HepG2 (cell line): ENCODE data around the gene PRDM7. TPM values are rescaled to one million over a fixed set of nuclear protein-coding genes. Genes with fewer than 3 reads are reported as not detected.

ENCODE experiments used
- EP300 ChIP-seq, 3 experiments: sonication (generic) in 1 of 3; formaldehyde crosslinking in 1 of 3; IDR thresholded peaks; 2 replicates each; pipeline versions ENCODE4 v1.5.1 to v1.6.1; 2011 to 2020; ENCODE audit warnings: low read depth in 2 of 3, low read length in 2 of 3, borderline replicate concordance in 1 of 3, improper control_type of control experiment in 1 of 3, mild to moderate bottlenecking in 1 of 3, missing genetic modification reagents in 1 of 3, moderate library complexity in 1 of 3
- FOXC1 ChIP-seq: sonication (generic); formaldehyde crosslinking; IDR thresholded peaks from 2 replicates; pipeline ENCODE4 v1.8.0; 2022; ENCODE audit warnings: mild to moderate bottlenecking, missing genetic modification reagents, borderline replicate concordance
- GPN1 ChIP-seq: sonication (generic); formaldehyde crosslinking; IDR thresholded peaks from 2 replicates; pipeline ENCODE4 v1.5.1; 2020; ENCODE audit warnings: missing genetic modification reagents, borderline replicate concordance
- HNF4A ChIP-seq: sonication (generic); formaldehyde crosslinking; IDR thresholded peaks from 2 replicates; pipeline ENCODE4 v1.4.0; 2020; ENCODE audit warnings: missing genetic modification reagents
- KLF11 ChIP-seq: IDR thresholded peaks from 2 replicates; pipeline ENCODE4 v1.6.1; 2016; ENCODE audit warnings: missing compliant biosample characterization
- KMT2A ChIP-seq: sonication (generic); formaldehyde crosslinking; IDR thresholded peaks from 2 replicates; pipeline ENCODE4 v1.4.0; 2020; ENCODE audit warnings: missing genetic modification reagents
- NRL ChIP-seq: sonication (generic); formaldehyde crosslinking; IDR thresholded peaks from 2 replicates; pipeline ENCODE4 v1.5.0; 2020; ENCODE audit warnings: missing genetic modification reagents, mild to moderate bottlenecking, moderate library complexity, borderline replicate concordance
- SRSF9 ChIP-seq: fragments of 200-400 bp; formaldehyde crosslinking; IDR thresholded peaks from 2 replicates; pipeline ENCODE4 v1.6.1; 2018; ENCODE audit warnings: borderline replicate concordance, mild to moderate bottlenecking, low read depth, low read length; ENCODE audit not compliant: insufficient read depth, poor library complexity, severe bottlenecking
- ZFP90 ChIP-seq: sonication (generic); formaldehyde crosslinking; IDR thresholded peaks from 2 replicates; pipeline ENCODE4 v1.8.0; 2022; ENCODE audit warnings: missing genetic modification reagents, mild to moderate bottlenecking, inconsistent platforms, borderline replicate concordance
- ZMYM4 ChIP-seq: sonication (generic); formaldehyde crosslinking; IDR thresholded peaks from 2 replicates; pipeline ENCODE4 v1.8.1; 2023; ENCODE audit warnings: mild to moderate bottlenecking, missing genetic modification reagents
- ZNF24 ChIP-seq: fragments of 450-650 bp; IDR thresholded peaks from 2 replicates; pipeline ENCODE4 v1.6.1; 2017; ENCODE audit warnings: antibody characterized with exemption, mild to moderate bottlenecking
- polyA plus RNA-seq, 8 experiments: library from polyadenylated mRNA; depleted of rRNA in 3 of 8; stranded (reverse) in 7 of 8; unstranded in 1 of 8; fragments of >200 nt; fragmentation: Illumina TruSeq in 4 of 8; extraction: Trizol in 4 of 8; gene quantifications; 2 replicates each; pipeline versions ENCODE4 v1.2.1 to v1.2.3, GENCODE V29; 2011 to 2016; ENCODE audit warnings: low read depth in 4 of 8, missing spikeins in 1 of 8, mixed read lengths in 1 of 8; ENCODE audit not compliant: insufficient read depth in 1 of 8
- total RNA-seq, 5 experiments: library from RNA; depleted of rRNA; stranded (reverse); fragments of >200 nt; fragmentation: Illumina TruSeq; extraction: Trizol; gene quantifications; 2 replicates each; pipeline ENCODE4 v1.2.3, GENCODE V29; 2016; ENCODE audit warnings: low read depth in 1 of 5
- TF ChIP-seq, protein P1 (sequence below): sonication (generic); formaldehyde crosslinking; IDR thresholded peaks from 2 replicates; pipeline ENCODE4 v1.4.0; 2020; ENCODE audit warnings: mild to moderate bottlenecking, missing genetic modification reagents
- TF ChIP-seq, protein P2 (sequence below): sonication (generic); formaldehyde crosslinking; conservative IDR thresholded peaks from 2 replicates; pipeline ENCODE4 v1.8.0; 2022; ENCODE audit warnings: low read depth, missing genetic modification reagents
- TF ChIP-seq, protein P3 (sequence below): sonication (generic); formaldehyde crosslinking; conservative IDR thresholded peaks from 2 replicates; pipeline ENCODE4 v1.4.0; 2020; ENCODE audit warnings: mild to moderate bottlenecking, missing genetic modification reagents, moderate library complexity

PRDM7 gene
- total and polyA plus RNA-seq, 2 of the 13 experiments (the other 11 are each of a cell fraction or from before 2014, with no cell fraction given) = not detected

DNA sequence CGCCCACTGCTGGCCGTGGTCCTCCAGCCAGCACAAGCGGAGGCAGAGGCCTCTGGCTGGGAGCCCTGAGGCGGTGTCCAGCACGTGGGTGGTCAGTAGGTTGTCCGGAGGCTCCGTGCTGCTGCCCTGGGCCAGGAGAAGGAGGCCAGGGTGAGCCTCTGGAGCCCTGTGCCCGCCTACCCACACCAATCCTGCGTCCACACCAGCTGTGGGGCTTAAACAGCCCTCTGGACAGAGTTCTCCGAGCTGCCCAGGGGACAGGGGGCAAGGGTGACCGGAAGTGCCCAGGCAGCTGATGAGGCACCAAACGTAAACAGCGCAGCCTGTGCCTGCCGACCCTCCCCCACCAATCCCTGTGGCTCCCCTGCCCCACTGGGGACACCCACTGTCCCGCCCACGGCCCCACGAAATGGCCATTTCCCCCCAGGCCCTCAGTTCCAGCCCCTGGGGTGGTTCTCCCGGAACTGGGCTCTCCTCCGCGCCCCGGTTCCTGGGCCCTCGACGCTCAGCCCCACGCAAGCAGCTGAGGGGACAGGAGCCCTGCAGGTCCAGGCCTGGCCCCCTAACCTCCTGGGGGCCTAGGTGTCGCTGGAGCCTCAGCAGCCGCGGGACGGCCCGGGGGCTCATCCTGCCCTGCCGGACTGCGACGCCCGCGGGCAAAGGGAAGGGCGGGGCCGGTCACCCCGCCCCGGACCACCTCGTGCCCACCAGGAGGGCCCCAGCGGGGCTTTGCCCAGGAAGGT lies 30.0 kb downstream of the PRDM7 start (continued):
- TF ChIP-seq, protein P1, sequence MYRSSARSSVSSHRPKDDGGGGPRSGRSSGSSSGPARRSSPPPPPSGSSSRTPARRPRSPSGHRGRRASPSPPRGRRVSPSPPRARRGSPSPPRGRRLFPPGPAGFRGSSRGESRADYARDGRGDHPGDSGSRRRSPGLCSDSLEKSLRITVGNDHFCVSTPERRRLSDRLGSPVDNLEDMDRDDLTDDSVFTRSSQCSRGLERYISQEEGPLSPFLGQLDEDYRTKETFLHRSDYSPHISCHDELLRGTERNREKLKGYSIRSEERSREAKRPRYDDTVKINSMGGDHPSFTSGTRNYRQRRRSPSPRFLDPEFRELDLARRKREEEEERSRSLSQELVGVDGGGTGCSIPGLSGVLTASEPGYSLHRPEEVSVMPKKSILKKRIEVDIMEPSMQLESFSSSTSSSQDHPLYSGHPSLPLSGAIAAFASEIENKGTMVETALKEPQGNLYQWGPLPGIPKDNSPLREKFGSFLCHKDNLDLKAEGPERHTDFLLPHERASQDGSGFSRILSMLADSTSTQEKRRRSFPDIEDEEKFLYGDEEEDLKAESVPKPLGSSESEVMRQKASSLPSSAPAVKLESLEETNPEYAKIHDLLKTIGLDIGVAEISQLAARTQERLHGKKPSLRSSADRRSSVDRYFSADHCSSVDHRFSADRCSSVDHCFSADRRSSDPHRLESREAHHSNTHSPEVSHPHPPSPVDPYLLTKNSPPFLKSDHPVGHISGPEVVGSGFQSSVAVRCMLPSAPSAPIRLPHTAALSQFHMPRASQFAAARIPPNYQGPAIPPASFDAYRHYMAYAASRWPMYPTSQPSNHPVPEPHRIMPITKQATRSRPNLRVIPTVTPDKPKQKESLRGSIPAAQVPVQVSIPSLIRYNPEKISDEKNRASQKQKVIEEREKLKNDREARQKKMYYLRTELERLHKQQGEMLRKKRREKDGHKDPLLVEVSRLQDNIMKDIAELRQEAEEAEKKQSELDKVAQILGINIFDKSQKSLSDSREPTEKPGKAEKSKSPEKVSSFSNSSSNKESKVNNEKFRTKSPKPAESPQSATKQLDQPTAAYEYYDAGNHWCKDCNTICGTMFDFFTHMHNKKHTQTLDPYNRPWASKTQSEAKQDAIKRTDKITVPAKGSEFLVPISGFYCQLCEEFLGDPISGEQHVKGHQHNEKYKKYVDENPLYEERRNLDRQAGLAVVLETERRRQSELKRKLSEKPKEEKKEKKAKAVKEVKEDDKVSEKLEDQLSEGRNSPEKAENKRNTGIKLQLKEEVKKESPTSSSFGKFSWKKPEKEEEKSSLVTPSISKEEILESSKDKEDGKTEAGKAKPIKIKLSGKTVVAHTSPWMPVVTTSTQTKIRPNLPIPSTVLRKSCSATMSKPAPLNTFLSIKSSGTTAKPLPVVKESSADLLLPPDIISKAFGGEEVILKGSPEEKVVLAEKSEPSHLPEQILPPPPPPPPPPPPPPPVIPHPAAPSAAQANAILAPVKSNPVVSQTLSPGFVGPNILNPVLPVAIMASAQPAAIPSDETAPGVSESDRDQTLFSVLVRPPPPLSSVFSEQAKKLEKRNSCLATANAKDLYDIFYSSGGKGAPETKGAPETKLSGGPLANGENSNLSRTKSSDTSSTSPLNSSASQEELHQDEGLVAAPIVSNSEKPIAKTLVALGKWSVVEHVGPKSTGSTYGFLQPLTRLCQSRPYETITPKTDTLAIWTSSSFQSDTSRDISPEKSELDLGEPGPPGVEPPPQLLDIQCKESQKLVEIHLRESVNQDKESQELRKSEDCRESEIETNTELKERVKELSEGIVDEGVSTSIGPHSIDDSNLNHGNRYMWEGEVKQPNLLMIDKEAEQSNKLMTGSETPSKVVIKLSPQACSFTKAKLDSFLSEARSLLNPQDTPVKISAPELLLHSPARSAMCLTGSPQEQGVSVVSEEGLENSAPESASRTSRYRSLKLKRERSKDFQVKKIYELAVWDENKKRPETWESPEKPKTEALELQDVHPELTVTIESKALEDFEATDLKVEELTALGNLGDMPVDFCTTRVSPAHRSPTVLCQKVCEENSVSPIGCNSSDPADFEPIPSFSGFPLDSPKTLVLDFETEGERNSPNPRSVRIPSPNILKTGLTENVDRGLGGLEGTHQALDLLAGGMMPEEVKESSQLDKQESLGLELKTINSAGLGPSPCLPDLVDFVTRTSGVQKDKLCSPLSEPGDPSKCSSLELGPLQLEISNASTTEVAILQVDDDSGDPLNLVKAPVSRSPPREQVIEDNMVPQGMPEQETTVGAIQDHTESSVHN = no peak
- TF ChIP-seq ZFP90 (CRISPR knock-in tag) (peak; percentile 73; the same call in 1 of the 2 replicates), ZMYM4 (CRISPR knock-in tag) (0 out of 2 replicates have a peak, but pooled peaks have one; percentile 22), KLF11 (CRISPR knock-in tag) (no peak), EP300 (IDR thresholded peaks at IDR 0.05; ENCODE audit: low read depth in 2 of 2, low read length in 2 of 2) (no peak), EP300 (CRISPR knock-in tag; IDR thresholded peaks at IDR 0.05; ENCODE audit: borderline replicate concordance) (no peak), ZNF24 (no peak), NRL (CRISPR knock-in tag) (peak; percentile 84; the same call in 1 of the 2 replicates), SRSF9 (no peak), KMT2A (CRISPR knock-in tag) (peak; percentile 71), GPN1 (CRISPR knock-in tag) (no peak), HNF4A (CRISPR knock-in tag) (no peak; the same call in none of the 2 replicates), FOXC1 (CRISPR knock-in tag) (peak; percentile 63; the same call in 1 of the 2 replicates)
- TF ChIP-seq, protein P2, sequence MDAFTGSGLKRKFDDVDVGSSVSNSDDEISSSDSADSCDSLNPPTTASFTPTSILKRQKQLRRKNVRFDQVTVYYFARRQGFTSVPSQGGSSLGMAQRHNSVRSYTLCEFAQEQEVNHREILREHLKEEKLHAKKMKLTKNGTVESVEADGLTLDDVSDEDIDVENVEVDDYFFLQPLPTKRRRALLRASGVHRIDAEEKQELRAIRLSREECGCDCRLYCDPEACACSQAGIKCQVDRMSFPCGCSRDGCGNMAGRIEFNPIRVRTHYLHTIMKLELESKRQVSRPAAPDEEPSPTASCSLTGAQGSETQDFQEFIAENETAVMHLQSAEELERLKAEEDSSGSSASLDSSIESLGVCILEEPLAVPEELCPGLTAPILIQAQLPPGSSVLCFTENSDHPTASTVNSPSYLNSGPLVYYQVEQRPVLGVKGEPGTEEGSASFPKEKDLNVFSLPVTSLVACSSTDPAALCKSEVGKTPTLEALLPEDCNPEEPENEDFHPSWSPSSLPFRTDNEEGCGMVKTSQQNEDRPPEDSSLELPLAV (CRISPR knock-in tag) = no peak
- TF ChIP-seq, protein P3, sequence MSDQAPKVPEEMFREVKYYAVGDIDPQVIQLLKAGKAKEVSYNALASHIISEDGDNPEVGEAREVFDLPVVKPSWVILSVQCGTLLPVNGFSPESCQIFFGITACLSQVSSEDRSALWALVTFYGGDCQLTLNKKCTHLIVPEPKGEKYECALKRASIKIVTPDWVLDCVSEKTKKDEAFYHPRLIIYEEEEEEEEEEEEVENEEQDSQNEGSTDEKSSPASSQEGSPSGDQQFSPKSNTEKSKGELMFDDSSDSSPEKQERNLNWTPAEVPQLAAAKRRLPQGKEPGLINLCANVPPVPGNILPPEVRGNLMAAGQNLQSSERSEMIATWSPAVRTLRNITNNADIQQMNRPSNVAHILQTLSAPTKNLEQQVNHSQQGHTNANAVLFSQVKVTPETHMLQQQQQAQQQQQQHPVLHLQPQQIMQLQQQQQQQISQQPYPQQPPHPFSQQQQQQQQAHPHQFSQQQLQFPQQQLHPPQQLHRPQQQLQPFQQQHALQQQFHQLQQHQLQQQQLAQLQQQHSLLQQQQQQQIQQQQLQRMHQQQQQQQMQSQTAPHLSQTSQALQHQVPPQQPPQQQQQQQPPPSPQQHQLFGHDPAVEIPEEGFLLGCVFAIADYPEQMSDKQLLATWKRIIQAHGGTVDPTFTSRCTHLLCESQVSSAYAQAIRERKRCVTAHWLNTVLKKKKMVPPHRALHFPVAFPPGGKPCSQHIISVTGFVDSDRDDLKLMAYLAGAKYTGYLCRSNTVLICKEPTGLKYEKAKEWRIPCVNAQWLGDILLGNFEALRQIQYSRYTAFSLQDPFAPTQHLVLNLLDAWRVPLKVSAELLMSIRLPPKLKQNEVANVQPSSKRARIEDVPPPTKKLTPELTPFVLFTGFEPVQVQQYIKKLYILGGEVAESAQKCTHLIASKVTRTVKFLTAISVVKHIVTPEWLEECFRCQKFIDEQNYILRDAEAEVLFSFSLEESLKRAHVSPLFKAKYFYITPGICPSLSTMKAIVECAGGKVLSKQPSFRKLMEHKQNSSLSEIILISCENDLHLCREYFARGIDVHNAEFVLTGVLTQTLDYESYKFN (CRISPR knock-in tag) = peak; percentile 79
